Peyer's patch (tissue), 4 donors: Measurements from ENCODE around the gene POLR1D.

ENCODE experiments used
- POLR2A ChIP-seq, 2 donors: fragments of 450-650 bp; IDR thresholded peaks; one replicate each; pipeline ENCODE4 v1.5.1; 2017; ENCODE audit warnings: antibody characterized with exemption in 2 of 2, mild to moderate bottlenecking in 2 of 2, moderate library complexity in 2 of 2
- TF ChIP-seq, protein P1 (sequence below), 6 experiments: fragments of 450-650 bp in 4 of 6; fragments of 200-600 bp in 2 of 6; sonication (generic) in 1 of 6; IDR thresholded peaks; one replicate each; pipeline ENCODE4 v1.5.1; 2017 to 2019; ENCODE audit warnings: antibody characterized with exemption in 6 of 6, mild to moderate bottlenecking in 3 of 6, moderate library complexity in 1 of 6

- TF ChIP-seq, protein P1, sequence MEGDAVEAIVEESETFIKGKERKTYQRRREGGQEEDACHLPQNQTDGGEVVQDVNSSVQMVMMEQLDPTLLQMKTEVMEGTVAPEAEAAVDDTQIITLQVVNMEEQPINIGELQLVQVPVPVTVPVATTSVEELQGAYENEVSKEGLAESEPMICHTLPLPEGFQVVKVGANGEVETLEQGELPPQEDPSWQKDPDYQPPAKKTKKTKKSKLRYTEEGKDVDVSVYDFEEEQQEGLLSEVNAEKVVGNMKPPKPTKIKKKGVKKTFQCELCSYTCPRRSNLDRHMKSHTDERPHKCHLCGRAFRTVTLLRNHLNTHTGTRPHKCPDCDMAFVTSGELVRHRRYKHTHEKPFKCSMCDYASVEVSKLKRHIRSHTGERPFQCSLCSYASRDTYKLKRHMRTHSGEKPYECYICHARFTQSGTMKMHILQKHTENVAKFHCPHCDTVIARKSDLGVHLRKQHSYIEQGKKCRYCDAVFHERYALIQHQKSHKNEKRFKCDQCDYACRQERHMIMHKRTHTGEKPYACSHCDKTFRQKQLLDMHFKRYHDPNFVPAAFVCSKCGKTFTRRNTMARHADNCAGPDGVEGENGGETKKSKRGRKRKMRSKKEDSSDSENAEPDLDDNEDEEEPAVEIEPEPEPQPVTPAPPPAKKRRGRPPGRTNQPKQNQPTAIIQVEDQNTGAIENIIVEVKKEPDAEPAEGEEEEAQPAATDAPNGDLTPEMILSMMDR (IDR thresholded peaks at IDR 0.05) = peak in 5 of 6 experiments; percentile 21 to 54 (median 47)
- no peak for TF ChIP-seq POLR2A (IDR thresholded peaks at IDR 0.05)
Observed at GRCh38 chr13:27619728-27620376, 1.8 kb upstream of the POLR1D start.
